Kidney glomerular epithelial cell (primary cell): ENCODE measurements around the gene PROCR.
"Not testable (repeated sequence)": the region's sequence is repeated elsewhere in the genome, so short reads cannot be mapped to it uniquely, and the experiment has no call there.

Experiments
- DNase-seq: peaks from one replicate; lab custom pipeline; 2025; lab: John Stamatoyannopoulos, UW

The PROCR gene

GRCh38 chr20:35171753-35172433 lies at the start of gene PROCR:
Gene PROCR (plus strand): TSS chr20:35172072. CDS start chr20:35172155, 83 bp downstream.
- peak; percentile 92 for DNase-seq

- DNase-seq, result no peak
Observed at GRCh38 chr20:35122756-35123405, 49.0 kb upstream of the PROCR start.

GRCh38 chr20:35125753-35126152 lies 46.1 kb upstream of the PROCR start:
- no peak for DNase-seq

GRCh38 chr20:35129647-35130069 lies 42.2 kb upstream of the PROCR start:
- DNase-seq, result peak; percentile 7

- no peak for DNase-seq
Observed at GRCh38 chr20:35131934-35132333, 39.9 kb upstream of the PROCR start.

- DNase-seq, result no peak
Observed at GRCh38 chr20:35133031-35133430, 38.8 kb upstream of the PROCR start.

GRCh38 chr20:35133735-35134134 lies 38.1 kb upstream of the PROCR start:
- DNase-seq, result no peak

- DNase-seq, result no peak
Observed at GRCh38 chr20:35134472-35134871, 37.4 kb upstream of the PROCR start.

- DNase-seq, result no peak
Observed at GRCh38 chr20:35134880-35135279, 37.0 kb upstream of the PROCR start.

- no peak for DNase-seq
Observed at GRCh38 chr20:35135867-35136586, 35.8 kb upstream of the PROCR start.

- no peak for DNase-seq
Observed at GRCh38 chr20:35144694-35145093, 27.2 kb upstream of the PROCR start.

GRCh38 chr20:35145141-35145564 lies 26.7 kb upstream of the PROCR start:
- peak; percentile 46 for DNase-seq

GRCh38 chr20:35146299-35146919 lies 25.5 kb upstream of the PROCR start:
- DNase-seq, result peak; percentile 29

- DNase-seq, result peak; percentile 92
Observed at GRCh38 chr20:35146920-35147574, 24.8 kb upstream of the PROCR start, which contains the start of gene EDEM2. Gene EDEM2 (minus strand): TSS chr20:35147336. CDS start chr20:35147258, 78 bp downstream.

GRCh38 chr20:35147575-35148071 lies 24.2 kb upstream of the PROCR start:
- peak; percentile 85 for DNase-seq

- DNase-seq, result no peak
Observed at GRCh38 chr20:35150846-35151579, 20.9 kb upstream of the PROCR start.

- no peak for DNase-seq
Observed at GRCh38 chr20:35151736-35152135, 20.1 kb upstream of the PROCR start.

- DNase-seq, result no peak
Observed at GRCh38 chr20:35155936-35156335, 15.9 kb upstream of the PROCR start.

GRCh38 chr20:35156978-35157377 lies 14.9 kb upstream of the PROCR start:
- no peak for DNase-seq

- not testable (repeated sequence) for DNase-seq
Observed at GRCh38 chr20:35160341-35160740, 11.5 kb upstream of the PROCR start.

GRCh38 chr20:35164531-35164930 lies 7.3 kb upstream of the PROCR start:
- not testable (repeated sequence) for DNase-seq
